Effector memory CD4-positive, alpha-beta T cell (primary cell): Measurements from ENCODE around the gene MBTPS1.

Experiments used
- DNase-seq, 3 donors: peaks; one replicate each; pipeline ENCODE4 v3.0.0-alpha.2; 2020
- H3K27ac ChIP-seq: 2 replicates; pipeline ENCODE4 v1.7.0; 2013; ENCODE audit warnings: mild to moderate bottlenecking, low read length, moderate library complexity; ENCODE audit not compliant: insufficient read depth, poor library complexity, severe bottlenecking
- H3K27me3 ChIP-seq: replicated peaks from 2 replicates; pipeline ENCODE4 v1.7.0; 2013; ENCODE audit warnings: mild to moderate bottlenecking, low read length; ENCODE audit not compliant: insufficient read depth, control insufficient read depth, poor library complexity, severe bottlenecking
- H3K36me3 ChIP-seq: 2 replicates; pipeline ENCODE4 v1.7.0; 2013; ENCODE audit warnings: mild to moderate bottlenecking, low read length, moderate library complexity; ENCODE audit not compliant: control insufficient read depth, insufficient read depth
- H3K4me1 ChIP-seq: 2 replicates; pipeline ENCODE4 v1.7.0; 2013; ENCODE audit warnings: low read length, mild to moderate bottlenecking; ENCODE audit not compliant: control insufficient read depth, insufficient read depth, poor library complexity, severe bottlenecking
- H3K4me3 ChIP-seq: 2 replicates; pipeline ENCODE4 v1.7.0; 2013; ENCODE audit warnings: low read length, low read depth, mild to moderate bottlenecking; ENCODE audit not compliant: insufficient read depth, poor library complexity, severe bottlenecking
- H3K9me3 ChIP-seq: 2 replicates; pipeline ENCODE4 v1.7.0; 2013; ENCODE audit warnings: mild to moderate bottlenecking, low read length, moderate library complexity; ENCODE audit not compliant: control insufficient read depth

Gene MBTPS1

GRCh38 chr16:84105301-84105815 lies 11.4 kb downstream of the MBTPS1 start:
- Histone ChIP-seq H3K36me3 (peaks cover 8% of the 10 kb centered on the region), H3K4me3 (no peak overlapping the region), H3K27ac (no peak overlapping the region), H3K27me3 (no peaks in the 10 kb centered on the region), H3K4me1 (no peaks in the 10 kb centered on the region), H3K9me3 (no peaks in the 10 kb centered on the region)
- DNase-seq, result no peak

- DNase-seq, result no peak
- Histone ChIP-seq H3K36me3 (peaks cover 11% of the 10 kb centered on the region), H3K27ac (no peak overlapping the region)
Observed at GRCh38 chr16:84104231-84104630, 12.5 kb downstream of the MBTPS1 start.

GRCh38 chr16:84103678-84104077 lies 13.1 kb downstream of the MBTPS1 start:
- H3K9me3 ChIP-seq, result no peaks in the 10 kb centered on the region
- no peaks in the 10 kb centered on the region for H3K27me3 ChIP-seq
- H3K4me3 ChIP-seq, result no peak overlapping the region
- DNase-seq, result no peak
- no peaks in the 10 kb centered on the region for H3K4me1 ChIP-seq
- H3K36me3 ChIP-seq, result peaks cover 16% of the 10 kb centered on the region
- H3K27ac ChIP-seq, result no peak overlapping the region

More at GRCh38 chr16:84104231-84104630, 12.5 kb downstream of the MBTPS1 start:
- Histone ChIP-seq H3K4me3 (no peak overlapping the region), H3K9me3 (no peaks in the 10 kb centered on the region), H3K27me3 (no peaks in the 10 kb centered on the region), H3K4me1 (no peaks in the 10 kb centered on the region)

- Histone ChIP-seq H3K27ac (no peak overlapping the region), H3K27me3 (no peaks in the 10 kb centered on the region), H3K4me1 (no peaks in the 10 kb centered on the region), H3K9me3 (no peaks in the 10 kb centered on the region), H3K4me3 (no peak overlapping the region), H3K36me3 (peaks cover 49% of the 10 kb centered on the region)
- no peak for DNase-seq
Observed at GRCh38 chr16:84098939-84099338, 17.8 kb downstream of the MBTPS1 start.

GRCh38 chr16:84096447-84097005 lies 20.2 kb downstream of the MBTPS1 start:
- no peak overlapping the region for H3K4me3 ChIP-seq
- no peaks in the 10 kb centered on the region for H3K9me3 ChIP-seq
- no peak for DNase-seq
- H3K27me3 ChIP-seq, result no peaks in the 10 kb centered on the region
- no peak overlapping the region for H3K27ac ChIP-seq
- peaks cover 71% of the 10 kb centered on the region for H3K36me3 ChIP-seq
- no peaks in the 10 kb centered on the region for H3K4me1 ChIP-seq

DNA sequence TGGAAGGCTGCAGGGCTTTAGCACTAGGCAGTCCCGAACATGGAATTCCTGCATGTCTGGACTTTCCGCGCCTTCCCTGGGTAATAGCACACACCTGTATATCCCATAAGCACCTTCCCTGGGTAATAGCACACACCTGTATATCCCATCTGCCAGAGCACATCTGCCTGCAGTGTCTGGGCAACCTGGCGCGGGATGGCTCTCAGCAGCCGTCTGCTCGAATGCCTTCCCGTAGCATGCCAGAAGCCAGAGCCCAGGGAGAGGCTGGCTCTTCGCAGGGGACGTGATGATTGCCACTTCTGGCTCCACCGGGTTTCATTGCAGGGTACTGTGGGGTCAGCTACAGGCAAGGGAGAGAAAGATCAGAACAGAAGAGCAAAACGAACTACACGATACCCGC lies 21.3 kb downstream of the MBTPS1 start:
- Histone ChIP-seq H3K27me3 (no peaks in the 10 kb centered on the region), H3K4me1 (no peaks in the 10 kb centered on the region), H3K4me3 (no peak overlapping the region), H3K9me3 (no peaks in the 10 kb centered on the region), H3K27ac (no peak overlapping the region), H3K36me3 (peaks cover 77% of the 10 kb centered on the region)
- no peak for DNase-seq

DNA sequence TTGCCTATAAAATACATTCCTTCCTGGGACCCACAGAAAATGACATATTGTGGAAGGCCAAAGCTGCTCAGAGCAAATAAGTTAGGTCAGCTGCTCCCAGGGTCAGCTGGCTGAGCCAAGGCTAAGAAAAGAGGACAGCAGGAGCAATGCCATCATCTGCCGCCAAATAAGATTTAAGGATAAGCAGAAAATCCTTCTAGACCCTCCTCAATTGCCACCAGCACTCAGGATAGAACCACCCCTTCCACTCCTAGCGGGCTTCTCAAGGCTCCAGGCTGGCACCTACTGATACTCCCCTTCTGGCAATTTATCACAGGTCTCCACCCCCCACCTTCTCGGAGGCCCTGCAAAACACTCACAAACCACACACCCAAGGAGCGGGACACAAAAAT lies 22.9 kb downstream of the MBTPS1 start:
- H3K27ac ChIP-seq, result no peak overlapping the region
- no peaks in the 10 kb centered on the region for H3K27me3 ChIP-seq
- no peak overlapping the region for H3K4me3 ChIP-seq
- H3K4me1 ChIP-seq, result no peaks in the 10 kb centered on the region
- no peak for DNase-seq
- H3K9me3 ChIP-seq, result no peaks in the 10 kb centered on the region
- H3K36me3 ChIP-seq, result peaks cover 86% of the 10 kb centered on the region

DNA sequence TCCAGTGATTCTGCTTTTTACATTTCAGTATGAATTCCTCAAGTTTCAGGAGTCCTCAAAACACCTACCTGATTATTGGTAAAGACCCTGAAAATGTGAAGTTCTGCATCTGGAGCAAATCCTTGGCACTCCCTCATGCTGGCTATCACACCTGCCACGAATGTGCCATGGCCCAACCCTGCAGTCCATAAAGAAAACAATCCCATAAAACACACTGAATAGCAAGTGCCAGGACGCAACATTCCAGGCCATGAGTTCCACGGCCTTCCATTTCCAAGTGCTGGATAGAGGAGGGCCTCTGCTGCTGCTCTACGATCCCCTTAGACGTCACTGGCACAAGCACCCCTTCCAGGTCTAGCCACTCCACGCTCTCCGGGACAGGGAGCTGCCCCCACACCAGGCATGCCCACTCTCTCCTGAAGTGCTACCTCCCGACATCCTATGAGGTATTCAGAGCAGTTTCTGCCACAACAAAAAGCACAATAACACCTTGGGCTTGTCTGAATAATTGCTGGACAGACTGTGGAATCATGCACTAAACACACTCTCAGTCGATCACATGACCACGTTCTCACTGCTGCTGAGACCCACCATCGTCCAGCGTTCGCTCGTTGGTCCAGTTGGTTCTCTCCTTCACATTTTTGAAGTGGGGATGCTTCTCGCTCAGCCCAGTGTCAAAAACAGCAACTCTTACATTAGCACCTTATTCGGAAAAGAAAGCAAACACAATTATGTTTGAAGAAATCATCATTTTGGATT lies 23.4 kb downstream of the MBTPS1 start:
- DNase-seq, result no peak
- Histone ChIP-seq H3K4me1 (no peaks in the 10 kb centered on the region), H3K9me3 (no peaks in the 10 kb centered on the region), H3K27me3 (no peaks in the 10 kb centered on the region), H3K27ac (no peak overlapping the region), H3K36me3 (peaks cover 87% of the 10 kb centered on the region), H3K4me3 (no peak overlapping the region)

DNA sequence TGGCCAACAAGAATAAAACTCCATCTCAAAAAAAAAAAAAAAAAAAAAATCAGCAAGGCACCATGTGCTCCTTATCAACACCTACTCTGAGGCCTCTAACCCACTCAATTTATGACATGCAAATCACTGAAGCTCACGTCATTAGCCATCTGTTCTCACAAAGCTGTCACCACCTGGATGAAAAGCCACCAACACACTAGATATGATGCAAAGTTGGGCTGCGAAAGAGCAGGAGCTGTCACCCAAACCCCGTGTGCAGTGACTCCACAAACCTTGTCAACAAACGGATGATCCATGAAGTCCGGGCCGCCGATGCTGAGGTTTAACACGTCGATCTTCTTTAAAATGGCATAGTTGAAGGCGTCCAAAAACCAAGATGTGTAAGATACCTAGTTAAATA lies 25.3 kb downstream of the MBTPS1 start:
- H3K27ac ChIP-seq, result no peak overlapping the region
- no peaks in the 10 kb centered on the region for H3K4me1 ChIP-seq
- peaks cover 80% of the 10 kb centered on the region for H3K36me3 ChIP-seq
- H3K4me3 ChIP-seq, result no peak overlapping the region
- DNase-seq, result no peak
- H3K9me3 ChIP-seq, result no peaks in the 10 kb centered on the region
- H3K27me3 ChIP-seq, result no peaks in the 10 kb centered on the region

DNA sequence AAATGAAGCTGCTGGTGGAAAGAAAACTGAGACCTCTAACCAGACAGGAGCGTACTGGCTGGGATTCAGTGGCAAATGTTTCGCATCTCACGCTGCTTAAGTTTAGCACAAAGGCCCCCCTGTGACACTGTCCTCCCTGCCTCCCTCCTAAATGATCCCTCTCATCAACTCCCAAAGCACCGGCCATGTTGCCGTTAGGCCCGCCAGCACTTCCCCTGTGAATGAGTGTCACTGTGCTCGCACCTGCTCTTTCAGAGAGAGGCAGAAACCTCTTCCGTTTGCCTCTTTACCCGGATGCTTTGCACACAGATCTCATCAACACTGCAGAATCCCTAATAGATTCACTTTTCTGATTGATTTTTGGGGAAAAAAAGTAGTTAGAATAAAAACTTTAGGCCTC lies 26.5 kb downstream of the MBTPS1 start:
- Histone ChIP-seq H3K36me3 (peaks cover 75% of the 10 kb centered on the region), H3K27ac (no peak overlapping the region)
- DNase-seq, result no peak

More for the DNA sequence above, 26.5 kb downstream of the MBTPS1 start:
- Histone ChIP-seq H3K4me1 (no peaks in the 10 kb centered on the region), H3K9me3 (no peaks in the 10 kb centered on the region), H3K27me3 (no peaks in the 10 kb centered on the region), H3K4me3 (no peak overlapping the region)
